Coronary artery (tissue), 2 donors: ENCODE results near the gene PRKCE.

Experiments
- DNase-seq: peaks from one replicate; pipeline ENCODE4 v3.0.0-alpha.2; 2017; ENCODE audit warnings: low spot score
- H3K27ac ChIP-seq, 2 donors: fragments of 200-600 bp; sonication (generic); one replicate each; pipeline ENCODE4 v1.5.1; 2016 to 2019
- H3K4me3 ChIP-seq: fragments of 200-600 bp; sonication (generic); 2 replicates; pipeline ENCODE4 v1.5.1; 2016; ENCODE audit warnings: mild to moderate bottlenecking, moderate library complexity
- TF ChIP-seq, protein P1 (sequence below): fragments of 200-600 bp; sonication (generic); IDR thresholded peaks from one replicate; pipeline ENCODE4 v1.5.1; 2019; ENCODE audit warnings: antibody characterized with exemption

PRKCE gene

DNA sequence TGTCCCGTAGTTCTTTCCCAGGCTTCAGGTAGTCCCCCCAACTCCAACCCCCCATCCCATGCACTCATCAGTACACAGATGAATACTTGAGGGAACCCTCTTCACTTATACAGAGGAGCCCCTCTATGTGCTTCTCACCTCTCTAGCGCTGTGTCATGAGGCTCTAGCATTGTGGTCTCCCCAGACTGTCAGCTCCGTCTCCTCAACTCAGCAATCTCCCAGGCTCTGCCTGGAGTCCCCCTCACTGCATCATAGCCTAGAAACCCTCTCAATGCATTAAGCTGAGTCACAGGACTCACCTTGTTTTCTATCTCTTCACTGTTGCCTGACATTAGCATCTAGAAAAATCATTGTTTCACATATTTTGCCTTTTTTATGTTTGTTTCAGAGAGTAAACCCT is 20.2 kb upstream of the PRKCE start:
- no peak overlapping the region for H3K4me3 ChIP-seq
- H3K27ac ChIP-seq = no peak overlapping the region
- DNase-seq = no peak
- TF ChIP-seq, protein P1, sequence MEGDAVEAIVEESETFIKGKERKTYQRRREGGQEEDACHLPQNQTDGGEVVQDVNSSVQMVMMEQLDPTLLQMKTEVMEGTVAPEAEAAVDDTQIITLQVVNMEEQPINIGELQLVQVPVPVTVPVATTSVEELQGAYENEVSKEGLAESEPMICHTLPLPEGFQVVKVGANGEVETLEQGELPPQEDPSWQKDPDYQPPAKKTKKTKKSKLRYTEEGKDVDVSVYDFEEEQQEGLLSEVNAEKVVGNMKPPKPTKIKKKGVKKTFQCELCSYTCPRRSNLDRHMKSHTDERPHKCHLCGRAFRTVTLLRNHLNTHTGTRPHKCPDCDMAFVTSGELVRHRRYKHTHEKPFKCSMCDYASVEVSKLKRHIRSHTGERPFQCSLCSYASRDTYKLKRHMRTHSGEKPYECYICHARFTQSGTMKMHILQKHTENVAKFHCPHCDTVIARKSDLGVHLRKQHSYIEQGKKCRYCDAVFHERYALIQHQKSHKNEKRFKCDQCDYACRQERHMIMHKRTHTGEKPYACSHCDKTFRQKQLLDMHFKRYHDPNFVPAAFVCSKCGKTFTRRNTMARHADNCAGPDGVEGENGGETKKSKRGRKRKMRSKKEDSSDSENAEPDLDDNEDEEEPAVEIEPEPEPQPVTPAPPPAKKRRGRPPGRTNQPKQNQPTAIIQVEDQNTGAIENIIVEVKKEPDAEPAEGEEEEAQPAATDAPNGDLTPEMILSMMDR = no peak

DNA sequence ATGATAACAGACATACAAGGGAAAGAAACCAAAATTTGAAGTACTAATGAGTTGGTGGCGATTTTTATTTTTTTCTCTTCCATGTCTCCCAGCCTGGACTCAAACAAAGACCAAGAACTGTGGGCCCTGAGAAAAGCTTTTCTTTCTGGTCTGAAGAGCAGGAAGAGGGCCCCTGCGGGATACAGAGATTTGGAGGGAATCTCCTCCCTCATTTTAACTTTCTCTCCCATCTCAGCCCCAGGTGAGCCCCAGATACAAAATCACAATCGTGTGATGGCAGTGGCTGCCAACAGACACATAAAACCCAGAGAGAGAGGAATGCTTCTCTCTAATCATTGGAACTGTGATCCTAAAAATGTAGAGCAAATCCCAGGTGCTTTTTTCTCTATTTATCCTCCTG is 19.5 kb upstream of the PRKCE start:
- Histone ChIP-seq H3K27ac (no peak overlapping the region), H3K4me3 (no peak overlapping the region)
- DNase-seq = no peak
- TF ChIP-seq, protein P1 = no peak

DNA sequence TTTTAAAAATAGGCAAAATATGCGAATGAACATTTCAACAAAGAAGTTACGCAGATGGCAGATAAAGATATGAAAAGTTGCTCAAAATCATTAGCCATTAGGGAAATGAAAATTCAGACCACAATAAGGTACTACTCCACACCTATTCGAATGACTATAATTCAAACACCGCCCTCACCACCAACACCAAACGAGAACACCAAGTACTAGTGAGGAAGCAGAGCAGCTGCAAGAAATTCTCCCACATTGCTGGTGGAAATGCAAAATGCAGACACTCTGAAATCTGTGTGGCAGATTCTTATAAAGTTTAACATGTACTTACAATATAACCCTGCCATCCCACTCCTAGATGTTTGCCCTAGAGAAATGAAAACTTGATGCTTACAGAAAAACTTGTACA is 17.3 kb upstream of the PRKCE start:
- TF ChIP-seq, protein P1 = no peak
- no peak for DNase-seq
- no peak overlapping the region for H3K4me3 ChIP-seq
- H3K27ac ChIP-seq = no peak overlapping the region

DNA sequence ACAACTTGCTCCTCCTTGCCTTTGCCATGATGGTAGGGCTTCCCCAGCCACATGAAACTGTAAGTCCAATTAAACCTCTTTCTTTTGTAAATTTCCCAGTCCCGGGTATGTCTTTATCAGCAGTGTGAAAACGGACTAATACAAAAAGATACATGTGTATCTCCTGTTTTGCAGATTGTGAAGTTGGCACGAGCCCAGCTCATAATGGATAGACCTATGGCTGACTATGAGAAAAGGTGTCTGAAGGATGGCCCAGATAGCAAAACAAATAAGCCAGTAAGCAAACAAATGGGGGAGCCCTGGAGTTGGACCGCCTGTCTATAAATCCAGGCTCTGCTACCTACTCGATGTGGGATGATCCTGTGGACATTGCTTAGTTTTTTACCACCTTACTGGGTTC is 15.5 kb upstream of the PRKCE start:
- DNase-seq = no peak
- H3K27ac ChIP-seq = no peak overlapping the region
- no peak overlapping the region for H3K4me3 ChIP-seq
- TF ChIP-seq, protein P1 = no peak

DNA sequence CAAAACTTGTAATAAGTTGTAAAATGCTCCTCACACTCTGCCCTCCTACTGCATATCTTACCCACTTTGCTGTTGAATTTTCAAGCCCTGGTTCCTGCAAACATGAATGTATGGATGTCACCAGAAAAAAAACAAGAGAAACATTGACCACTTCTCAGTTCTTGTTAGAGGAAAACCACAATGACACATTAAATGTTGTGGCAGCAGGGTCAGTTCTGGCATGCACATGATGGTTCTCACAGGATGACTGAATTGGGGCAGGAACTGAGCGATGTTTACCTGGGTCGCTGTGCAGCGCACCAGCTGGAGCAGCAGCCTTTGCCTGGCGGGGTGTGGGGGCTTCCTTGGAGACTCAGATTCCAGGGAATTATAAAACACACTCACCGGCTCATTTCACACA is 14.0 kb upstream of the PRKCE start:
- TF ChIP-seq, protein P1 = no peak

DNA sequence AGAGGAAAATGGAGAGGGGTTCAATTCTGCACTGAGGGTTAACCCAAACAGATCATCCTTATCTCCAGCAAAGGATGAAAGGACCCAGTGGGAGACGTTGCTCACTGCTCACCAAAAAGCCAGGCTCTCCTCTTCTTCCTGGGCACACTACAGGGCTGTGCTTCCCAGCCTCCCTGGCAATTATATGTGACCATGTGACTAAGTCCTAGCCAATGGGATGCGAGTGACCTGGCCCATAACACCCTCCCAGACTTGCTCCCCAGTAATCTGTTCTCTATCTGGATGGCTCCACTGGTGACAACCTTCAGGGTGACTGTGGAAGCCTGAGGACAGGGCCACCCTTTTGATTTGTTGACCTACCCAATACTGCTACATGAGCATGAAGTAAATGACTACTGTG is 10.9 kb upstream of the PRKCE start:
- Histone ChIP-seq H3K27ac (no peak overlapping the region), H3K4me3 (no peak overlapping the region)
- TF ChIP-seq, protein P1 = no peak

More for the DNA sequence above, 14.0 kb upstream of the PRKCE start:
- DNase-seq = no peak
- Histone ChIP-seq H3K4me3 (no peak overlapping the region), H3K27ac (no peak overlapping the region)

DNA sequence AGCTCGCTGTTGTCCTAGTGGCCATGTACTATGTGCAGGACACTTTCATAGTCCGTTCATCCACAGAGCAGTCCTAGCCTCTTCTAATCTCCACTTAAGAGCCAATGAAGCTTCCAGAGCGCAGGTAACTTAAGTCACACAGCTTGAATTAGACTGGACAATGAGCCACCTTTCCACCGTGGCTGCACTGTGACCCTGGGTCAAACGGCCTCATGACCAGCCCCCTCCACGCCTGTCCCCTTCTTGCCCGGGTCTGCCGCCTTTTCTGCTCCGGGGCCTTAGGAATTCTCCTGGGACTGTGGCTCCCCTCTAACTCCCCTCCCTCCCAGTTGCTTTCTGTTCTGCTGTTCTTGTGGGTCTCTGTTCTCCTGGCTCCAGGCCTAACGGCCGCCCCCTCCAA is 8.4 kb upstream of the PRKCE start:
- TF ChIP-seq, protein P1 = no peak
- DNase-seq = no peak
- H3K27ac ChIP-seq = no peak overlapping the region
- H3K4me3 ChIP-seq = peak overlapping the region; percentile 70

More for the DNA sequence above, 10.9 kb upstream of the PRKCE start:
- no peak for DNase-seq
